Kidney (tissue), 14 donors: ENCODE data around the gene SPINT2. TPM values are rescaled to one million over a fixed set of nuclear protein-coding genes. Genes with fewer than 3 reads are reported as not detected.

Experiments used
- DNase-seq, 5 donors: peaks; one replicate each; pipeline ENCODE4 v3.0.0-alpha.2; 2013 to 2020
- FAIRE-seq: peaks from 2 replicates; lab custom pipeline; 2012; peaks lifted over from hg19 to GRCh38; lab: Jason Lieb, UNC
- H3K27ac ChIP-seq, 2 donors: one replicate each; pipeline ENCODE4 v1.7.0; 2013; ENCODE audit warnings: low read depth in 2 of 2, low read length in 2 of 2, inconsistent platforms in 1 of 2
- H3K27me3 ChIP-seq: one replicate; pipeline ENCODE4 v1.7.1; 2013; ENCODE audit warnings: low read length, inconsistent platforms; ENCODE audit not compliant: control insufficient read depth, insufficient read depth
- H3K36me3 ChIP-seq, 3 donors: one replicate each; pipeline versions ENCODE4 v1.7.0 to v1.7.1; 2013; ENCODE audit warnings: low read length in 3 of 3, control low read depth in 1 of 3, inconsistent platforms in 1 of 3; ENCODE audit not compliant: insufficient read depth in 3 of 3, control insufficient read depth in 2 of 3
- H3K4me1 ChIP-seq, 3 donors: one replicate each; pipeline versions ENCODE4 v1.7.0 to v1.7.1; 2013; ENCODE audit warnings: low read length in 3 of 3, inconsistent platforms in 1 of 3, low read depth in 1 of 3; ENCODE audit not compliant: control insufficient read depth in 2 of 3, insufficient read depth in 2 of 3
- H3K4me3 ChIP-seq, 3 donors: one replicate each; pipeline versions ENCODE4 v1.7.0 to v1.8.1; 2013; ENCODE audit warnings: low read length in 3 of 3, control low read depth in 1 of 3, inconsistent platforms in 1 of 3
- H3K9ac ChIP-seq, 3 donors: one replicate each; pipeline versions ENCODE4 v1.7.0 to v1.7.1; 2013; ENCODE audit warnings: low read length in 3 of 3, control low read depth in 1 of 3, inconsistent platforms in 1 of 3
- H3K9me3 ChIP-seq, 3 donors: one replicate each; pipeline versions ENCODE4 v1.7.0 to v1.7.1; 2013; ENCODE audit warnings: low read length in 3 of 3, control low read depth in 1 of 3, inconsistent platforms in 1 of 3; ENCODE audit not compliant: control insufficient read depth in 2 of 3, insufficient read depth in 1 of 3
- intact Hi-C: fragments of 100-400 bp; cut with DNase I; formaldehyde crosslinking; loops from one replicate; pipeline ENCODE4 v1.11.1; 2022
- polyA plus RNA-seq: library from polyadenylated mRNA; stranded (reverse); fragments of 350-450 nt; fragmentation: Illumina TruSeq; extraction: RNeasy Lipid Tissue Mini Kit (QIAGEN cat#74804); gene quantifications from one replicate; pipeline ENCODE4 v1.2.3, GENCODE V29; 2014; ENCODE audit warnings: low read depth, low replicate concordance; ENCODE audit not compliant: insufficient read depth
- total RNA-seq: library from RNA; stranded (reverse); fragmentation: NEBNext Ultra II Directional; extraction: Animal tissue kit (Norgen Biotek cat#: 25700); gene quantifications from one replicate; pipeline ENCODE4 v1.2.1, GENCODE V29; 2021
- TF ChIP-seq, protein P1 (sequence below): IDR thresholded peaks from 3 replicates; pipeline ENCODE4 v1.5.1; 2012; ENCODE audit warnings: mild to moderate bottlenecking, moderate library complexity, borderline replicate concordance; ENCODE audit not compliant: insufficient read depth; ENCODE audit errors: extremely low read depth
- donor health status: control.
- donor health status: control.
- donor health status: control.
- donor health status: control.
- donor health status: control.
- donor health status: DM: yes; HTN: yes; CAD: no.
- donor health status: Normal renal cell carcinoma (clear cell type).

Gene SPINT2
- total and polyA plus RNA-seq, 2 donors from 2014 or later: 381 to 425 TPM

DNA sequence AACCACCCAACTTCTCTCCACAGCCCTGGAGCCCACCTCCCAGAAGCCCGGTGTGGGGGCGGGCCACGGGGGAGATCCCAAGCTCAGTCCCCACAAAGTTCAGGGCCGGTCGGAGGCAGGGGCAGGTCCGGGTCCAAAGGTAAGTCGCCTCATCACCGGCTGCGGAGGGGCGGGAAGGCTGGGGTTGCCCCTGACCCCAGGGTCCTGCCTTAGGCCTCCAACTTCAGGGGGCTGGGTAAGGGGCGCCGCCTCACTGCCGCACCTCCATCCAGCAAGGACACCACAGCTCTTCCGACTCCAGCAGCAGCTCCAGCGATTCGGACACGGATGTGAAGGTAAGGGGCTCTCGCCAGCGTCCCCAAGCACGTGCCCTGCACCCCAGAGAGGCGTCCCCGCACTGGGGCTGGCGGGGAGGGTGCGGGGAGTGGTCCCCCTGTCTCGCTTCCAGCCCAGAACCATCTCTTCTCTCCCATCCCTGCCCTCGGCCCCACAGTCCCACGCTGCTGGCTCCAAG lies 40.0 kb downstream of the SPINT2 start:
- FAIRE-seq (no peak), DNase-seq (peak in 1 of 5 donors; percentile 70)
- Histone ChIP-seq H3K36me3 (peaks cover 0 to 7% (median 5%) of the 10 kb centered on the region in 3 donors), H3K9ac (no peak overlapping the region), H3K4me3 (peak overlapping the region in 1 of 3 donors; percentile 21), H3K27me3 (no peaks in the 10 kb centered on the region), H3K27ac (peak overlapping the region in 1 of 2 donors; percentile 71), H3K4me1 (peaks cover 0 to 4% (median 0%) of the 10 kb centered on the region in 3 donors), H3K9me3 (no peaks in the 10 kb centered on the region)
- TF ChIP-seq, protein P1, sequence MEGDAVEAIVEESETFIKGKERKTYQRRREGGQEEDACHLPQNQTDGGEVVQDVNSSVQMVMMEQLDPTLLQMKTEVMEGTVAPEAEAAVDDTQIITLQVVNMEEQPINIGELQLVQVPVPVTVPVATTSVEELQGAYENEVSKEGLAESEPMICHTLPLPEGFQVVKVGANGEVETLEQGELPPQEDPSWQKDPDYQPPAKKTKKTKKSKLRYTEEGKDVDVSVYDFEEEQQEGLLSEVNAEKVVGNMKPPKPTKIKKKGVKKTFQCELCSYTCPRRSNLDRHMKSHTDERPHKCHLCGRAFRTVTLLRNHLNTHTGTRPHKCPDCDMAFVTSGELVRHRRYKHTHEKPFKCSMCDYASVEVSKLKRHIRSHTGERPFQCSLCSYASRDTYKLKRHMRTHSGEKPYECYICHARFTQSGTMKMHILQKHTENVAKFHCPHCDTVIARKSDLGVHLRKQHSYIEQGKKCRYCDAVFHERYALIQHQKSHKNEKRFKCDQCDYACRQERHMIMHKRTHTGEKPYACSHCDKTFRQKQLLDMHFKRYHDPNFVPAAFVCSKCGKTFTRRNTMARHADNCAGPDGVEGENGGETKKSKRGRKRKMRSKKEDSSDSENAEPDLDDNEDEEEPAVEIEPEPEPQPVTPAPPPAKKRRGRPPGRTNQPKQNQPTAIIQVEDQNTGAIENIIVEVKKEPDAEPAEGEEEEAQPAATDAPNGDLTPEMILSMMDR: no peak
- intact Hi-C loops: no loop called here

- DNase-seq (peak; percentile 89 to 95 (median 93)), FAIRE-seq (no peak)
- Histone ChIP-seq H3K9me3 (no peaks in the 10 kb centered on the region), H3K4me1 (peaks cover 0 to 4% (median 0%) of the 10 kb centered on the region in 3 donors), H3K4me3 (peak overlapping the region in 1 of 3 donors; percentile 21), H3K9ac (no peak overlapping the region), H3K27me3 (no peaks in the 10 kb centered on the region), H3K36me3 (peaks cover 0 to 8% (median 5%) of the 10 kb centered on the region in 3 donors), H3K27ac (peak overlapping the region in 1 of 2 donors; percentile 71)
- intact Hi-C loops: no loop called here
- TF ChIP-seq, protein P1: no peak
Measured at GRCh38 chr19:38304866-38305429, 40.6 kb downstream of the SPINT2 start.

GRCh38 chr19:38306236-38306635 lies 41.9 kb downstream of the SPINT2 start:
- Histone ChIP-seq H3K9me3 (no peaks in the 10 kb centered on the region), H3K4me3 (no peak overlapping the region), H3K27me3 (no peaks in the 10 kb centered on the region), H3K9ac (no peak overlapping the region), H3K27ac (no peak overlapping the region), H3K36me3 (peaks cover 0 to 8% (median 5%) of the 10 kb centered on the region in 3 donors), H3K4me1 (no peaks in the 10 kb centered on the region)
- DNase-seq (no peak), FAIRE-seq (no peak)
- intact Hi-C loops: no loop called here
- TF ChIP-seq, protein P1: no peak
